Measurements from ENCODE around the gene CC2D1A.

The CC2D1A gene

GRCh38 chr19:13870873-13871272, 35.1 kb upstream of the CC2D1A start:
- DNase-seq (ENCODE audit: low read depth in 1 of 2, low spot score in 1 of 2) = no peak
- peaks cover 8% of the 10 kb centered on the region for H3K27me3 ChIP-seq (ENCODE audit: insufficient read depth, poor library complexity, severe bottlenecking)
- TF ChIP-seq GABPA (IDR thresholded peaks at IDR 0.05; ENCODE audit: low read depth) = no peak
- TF ChIP-seq SPI1 (IDR thresholded peaks at IDR 0.05; ENCODE audit: borderline replicate concordance, low read depth) = no peak
- no peak for TF ChIP-seq CTCF (IDR thresholded peaks at IDR 0.05; ENCODE audit: insufficient read depth, low read length)
- no peak for TF ChIP-seq REST (IDR thresholded peaks at IDR 0.05; ENCODE audit: insufficient replicate concordance, low read depth)
- TF ChIP-seq POLR2AphosphoS5 (IDR thresholded peaks at IDR 0.05; ENCODE audit: low read depth) = no peak
- no peak overlapping the region for H3K4me3 ChIP-seq (replicated peaks; ENCODE audit: insufficient read depth, low read length)
- H3K27ac ChIP-seq (replicated peaks) = no peak overlapping the region

- TF ChIP-seq REST (IDR thresholded peaks at IDR 0.05; ENCODE audit: insufficient replicate concordance, low read depth) (no peak), CTCF (IDR thresholded peaks at IDR 0.05; ENCODE audit: insufficient read depth, low read length) (no peak)
- Histone ChIP-seq H3K27ac (replicated peaks) (no peak overlapping the region), H3K4me3 (replicated peaks; ENCODE audit: insufficient read depth, low read length) (peak overlapping the region; percentile 31; the same call in 1 of the 2 replicates), H3K27me3 (ENCODE audit: insufficient read depth, poor library complexity, severe bottlenecking) (peaks cover 2% of the 10 kb centered on the region)
- DNase-seq (ENCODE audit: low read depth in 1 of 2, low spot score in 1 of 2) = no peak
Observed at GRCh38 chr19:13872339-13872694, 33.7 kb upstream of the CC2D1A start.

GRCh38 chr19:13872695-13873389, 33.2 kb upstream of the CC2D1A start:
- H3K27ac ChIP-seq (replicated peaks) = no peak overlapping the region
- no peaks in the 10 kb centered on the region for H3K27me3 ChIP-seq (ENCODE audit: insufficient read depth, poor library complexity, severe bottlenecking)
- DNase-seq (ENCODE audit: low read depth in 1 of 2, low spot score in 1 of 2) = peak in 1 of 2 experiments; percentile 21
- TF ChIP-seq REST (IDR thresholded peaks at IDR 0.05; ENCODE audit: insufficient replicate concordance, low read depth) (no peak), GABPA (IDR thresholded peaks at IDR 0.05; ENCODE audit: low read depth) (no peak), SPI1 (IDR thresholded peaks at IDR 0.05; ENCODE audit: borderline replicate concordance, low read depth) (no peak), POLR2AphosphoS5 (IDR thresholded peaks at IDR 0.05; ENCODE audit: low read depth) (no peak), CTCF (IDR thresholded peaks at IDR 0.05; ENCODE audit: insufficient read depth, low read length) (no peak)
- H3K4me3 ChIP-seq (replicated peaks; ENCODE audit: insufficient read depth, low read length) = peak overlapping the region; percentile 31
